GM21723 (cell line): Measurements from ENCODE around the gene ARHGAP9.

Source experiments
- ATAC-seq: cut with Tn5 transposase; IDR thresholded peaks from one replicate; pipeline ENCODE4 v1.9.1; 2021; ENCODE audit warnings: mild to moderate bottlenecking, moderate library complexity; ENCODE audit not compliant: unreplicated experiment

ARHGAP9 gene

DNA sequence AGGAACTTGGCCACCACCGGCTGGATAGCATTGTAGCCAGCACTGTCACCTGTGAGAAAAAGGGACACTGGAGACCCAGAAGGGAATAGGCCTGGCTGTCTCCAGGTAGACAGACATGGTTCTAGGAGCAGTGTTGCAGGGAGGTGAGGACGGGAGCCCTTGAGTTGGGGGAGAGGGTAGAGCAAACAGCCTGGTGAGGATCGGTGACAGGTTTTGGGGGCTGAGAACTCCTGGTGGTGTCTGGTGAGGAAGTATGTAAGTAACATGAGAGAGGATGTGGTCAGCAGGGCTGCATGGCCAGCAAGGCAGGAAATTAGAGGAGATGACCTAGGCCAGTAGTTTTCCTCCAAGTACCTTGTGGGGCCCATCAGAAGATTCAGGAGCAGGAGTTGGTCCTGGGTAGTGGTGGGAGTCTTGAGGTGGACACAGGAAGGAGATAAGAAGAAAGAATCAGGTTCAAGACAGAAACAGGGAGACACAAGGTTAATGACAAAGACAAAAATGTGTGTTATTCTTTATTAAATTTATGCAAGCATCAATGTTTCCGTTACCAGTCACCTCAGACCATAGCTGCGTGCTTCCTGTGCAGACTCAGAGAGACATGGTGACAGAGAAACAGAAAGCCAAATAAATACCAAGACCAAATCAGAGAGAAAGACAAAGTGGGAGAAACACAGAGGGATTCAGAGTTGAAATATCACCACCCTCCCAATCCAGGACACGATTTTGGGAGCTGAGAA lies at the start of gene ARHGAP9:
Gene ARHGAP9 (minus strand): TSS at position 491 of the 740 bp plus-strand sequence. CDS start 460 bp downstream, at position 31.
- ATAC-seq, result peak; percentile 37

- ATAC-seq, result no peak
Measured at GRCh38 chr12:57528831-57529555, 49.3 kb upstream of the ARHGAP9 start.

GRCh38 chr12:57528176-57528575 lies 48.5 kb upstream of the ARHGAP9 start:
- no peak for ATAC-seq

- ATAC-seq, result no peak
Measured at GRCh38 chr12:57527184-57527583, 47.5 kb upstream of the ARHGAP9 start.

DNA sequence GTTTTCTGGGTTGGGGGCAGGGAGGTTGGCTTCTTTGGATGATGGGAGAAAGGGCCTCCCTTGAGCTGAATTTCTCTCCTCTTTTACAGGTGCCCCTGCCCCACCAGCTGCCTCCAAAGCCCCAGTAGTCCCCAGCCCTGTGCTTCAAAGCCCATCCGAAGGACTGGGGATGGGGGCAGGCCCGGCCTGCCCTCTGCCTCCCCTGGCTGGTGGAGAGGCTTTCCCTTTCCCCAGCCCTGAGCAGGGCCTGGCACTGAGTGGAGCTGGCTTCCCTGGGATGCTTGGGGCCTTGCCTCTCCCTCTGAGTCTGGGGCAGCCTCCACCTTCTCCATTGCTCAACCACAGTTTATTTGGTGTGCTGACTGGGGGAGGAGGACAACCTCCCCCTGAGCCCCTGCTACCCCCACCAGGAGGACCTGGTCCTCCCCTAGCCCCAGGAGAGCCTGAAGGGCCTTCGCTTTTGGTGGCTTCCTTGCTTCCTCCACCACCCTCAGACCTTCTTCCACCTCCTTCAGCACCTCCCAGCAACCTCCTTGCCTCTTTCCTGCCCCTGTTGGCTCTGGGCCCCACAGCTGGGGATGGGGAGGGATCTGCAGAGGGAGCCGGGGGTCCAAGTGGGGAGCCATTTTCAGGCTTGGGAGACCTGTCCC lies 46.9 kb upstream of the ARHGAP9 start:
- no peak for ATAC-seq

- ATAC-seq, result no peak
Measured at GRCh38 chr12:57525615-57526383, 46.1 kb upstream of the ARHGAP9 start.

DNA sequence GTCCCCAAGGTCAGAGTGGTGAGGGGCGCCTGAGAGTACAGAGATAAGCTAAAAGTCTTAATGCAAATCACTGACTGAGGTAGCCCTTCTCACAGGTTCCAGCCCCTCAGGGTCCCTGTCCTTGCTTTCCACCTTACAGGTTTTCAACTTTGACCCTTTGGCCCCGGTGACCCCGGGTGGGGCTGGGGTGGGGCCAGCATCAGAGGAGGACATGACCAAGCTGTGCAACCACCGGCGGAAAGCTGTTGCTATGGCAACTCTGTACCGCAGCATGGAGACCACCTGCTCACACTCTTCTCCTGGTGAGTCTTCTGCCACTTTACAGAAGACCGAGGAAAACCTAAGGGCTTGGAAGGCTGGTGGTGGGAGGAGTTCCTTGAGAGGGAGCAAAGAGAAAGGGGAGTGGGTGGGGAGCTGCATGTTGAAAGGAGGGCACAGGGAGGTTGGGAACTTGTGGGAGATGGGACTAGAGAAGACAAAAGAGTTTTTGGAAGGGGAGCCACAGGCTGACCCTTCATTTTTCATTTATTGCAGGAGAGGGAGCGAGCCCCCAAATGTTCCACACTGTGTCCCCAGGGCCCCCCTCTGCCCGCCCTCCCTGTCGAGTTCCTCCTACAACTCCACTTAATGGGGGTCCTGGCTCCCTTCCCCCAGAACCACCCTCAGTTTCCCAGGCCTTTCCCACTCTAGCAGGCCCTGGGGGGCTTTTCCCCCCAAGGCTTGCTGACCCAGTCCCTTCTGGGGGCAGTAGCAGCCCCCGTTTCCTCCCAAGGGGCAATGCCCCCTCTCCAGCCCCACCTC lies 45.3 kb upstream of the ARHGAP9 start:
- no peak for ATAC-seq

DNA sequence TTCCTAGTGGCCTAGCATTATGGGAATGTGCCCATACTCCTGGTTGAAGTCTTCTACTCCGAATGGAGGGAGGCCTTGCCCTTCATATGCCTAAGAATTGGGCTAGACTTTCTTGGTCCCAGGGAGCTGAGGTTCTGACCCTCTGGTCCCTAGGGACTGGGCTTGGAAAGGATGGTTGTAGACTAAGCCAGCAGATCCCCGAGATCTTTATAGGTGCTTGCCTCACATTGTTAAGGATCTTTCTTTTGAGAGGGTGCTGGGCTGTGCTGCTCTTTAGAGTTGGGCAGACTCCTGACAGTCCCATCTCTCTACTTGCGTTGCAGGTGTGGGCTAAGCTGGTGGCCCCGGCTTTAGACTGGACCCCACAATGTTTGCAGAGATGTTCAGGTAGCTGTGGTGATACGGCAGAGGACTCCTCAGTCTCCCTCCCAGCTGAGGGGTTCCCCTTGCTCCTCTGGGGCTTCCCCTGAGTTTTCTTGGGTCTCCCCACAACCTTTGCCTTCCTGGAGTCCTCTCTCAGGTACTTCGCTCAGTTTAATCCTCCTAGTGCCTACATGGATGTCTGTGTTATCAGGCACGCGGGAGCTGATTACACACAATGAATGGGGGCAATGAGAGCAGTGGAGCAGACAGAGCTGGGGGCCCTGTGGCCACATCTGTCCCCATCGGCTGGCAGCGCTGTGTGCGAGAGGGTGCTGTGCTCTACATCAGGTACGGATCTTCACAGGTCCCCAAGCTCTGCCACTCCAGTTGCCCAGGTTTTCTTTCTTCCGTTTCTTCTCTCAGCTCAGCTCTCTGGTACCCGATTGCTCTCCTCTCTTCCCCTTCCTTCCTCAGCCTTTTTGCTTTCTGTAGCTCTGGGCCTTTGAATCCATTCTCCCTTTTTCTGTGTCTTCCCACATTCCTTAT lies 44.3 kb upstream of the ARHGAP9 start:
- ATAC-seq, result no peak

- ATAC-seq, result no peak
Measured at GRCh38 chr12:57522887-57523705, 43.4 kb upstream of the ARHGAP9 start.

DNA sequence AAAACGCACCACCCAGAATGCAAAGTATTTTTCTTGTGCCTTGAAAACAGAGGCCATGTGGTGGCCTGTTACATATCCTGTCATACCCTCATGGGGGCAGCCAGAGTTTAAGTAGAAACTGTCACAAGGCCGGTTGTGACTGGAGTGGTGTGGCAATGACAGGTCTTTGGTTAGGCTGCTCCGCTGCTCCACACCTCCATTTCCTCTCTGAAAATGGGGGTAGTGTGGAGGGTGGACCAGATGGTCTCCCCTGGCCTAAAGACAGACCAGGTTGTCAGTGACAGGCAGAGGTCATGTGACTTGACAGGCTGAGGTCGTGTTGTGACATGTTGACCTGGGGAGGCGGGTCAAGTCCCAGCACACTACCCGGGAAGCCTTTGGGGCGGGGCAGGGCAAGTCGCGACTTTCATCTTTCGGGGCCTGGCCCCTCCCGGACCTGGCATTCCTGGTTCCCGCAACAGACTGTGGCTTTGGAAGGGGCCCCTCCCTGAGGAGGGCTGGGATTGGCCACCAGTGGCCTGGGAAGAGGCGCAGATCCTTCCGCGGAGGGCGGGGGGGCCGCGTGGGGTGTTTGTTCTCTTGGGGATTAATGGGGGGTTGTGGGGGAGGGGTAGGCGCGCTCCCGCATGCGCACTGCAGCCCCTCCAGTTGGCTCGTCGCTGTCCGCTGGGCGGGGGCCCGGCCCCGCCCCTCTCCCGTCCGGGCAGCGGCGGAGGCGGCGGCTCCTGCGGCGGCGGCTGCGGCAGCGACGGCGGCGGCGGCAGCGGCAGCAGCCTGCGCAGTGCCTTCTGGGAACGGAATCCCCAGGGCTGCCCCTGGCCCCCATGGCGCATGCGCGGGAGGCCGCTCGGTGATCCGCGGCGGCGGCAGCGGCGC lies 42.6 kb upstream of the ARHGAP9 start, which contains the start of gene MBD6:
Gene MBD6 (plus strand): TSS at position 814 of the 876 bp plus-strand sequence. CDS start 1,480 bp downstream, outside the sequence.
- ATAC-seq, result peak; percentile 49

DNA sequence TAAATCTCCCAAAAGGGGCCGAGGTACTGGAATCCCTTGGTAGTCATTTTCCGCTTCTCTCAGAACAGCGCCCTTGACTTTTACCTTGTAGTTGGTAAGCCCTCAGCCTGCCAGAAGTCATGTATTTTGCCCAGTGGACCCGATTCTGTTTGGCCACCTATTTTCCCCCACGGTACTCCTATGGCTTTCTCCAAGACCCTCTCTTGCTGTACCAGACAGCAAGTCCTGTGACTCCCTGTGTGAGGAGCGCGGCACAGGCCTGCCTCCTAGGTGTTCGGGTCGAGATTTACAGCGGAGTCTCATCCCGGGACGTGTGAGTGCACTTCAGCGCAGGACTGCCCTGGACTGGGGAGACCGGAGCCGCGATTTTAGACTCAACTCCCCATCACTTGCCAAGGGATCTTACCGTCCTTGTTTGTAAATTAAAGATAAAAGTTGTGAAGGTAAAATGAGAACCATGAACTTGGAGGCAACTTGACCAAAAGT lies 41.9 kb upstream of the ARHGAP9 start:
- ATAC-seq, result no peak

- peak; percentile 66 for ATAC-seq
Measured at GRCh38 chr12:57520053-57520818, 40.6 kb upstream of the ARHGAP9 start, which contains the start of gene DDIT3. DDIT3 (minus strand) TSS chr12:57520514; CDS start chr12:57517406, 3,108 bp downstream.

GRCh38 chr12:57519796-57520052 lies 40.1 kb upstream of the ARHGAP9 start:
- ATAC-seq, result peak; percentile 1

- no peak for ATAC-seq
Measured at GRCh38 chr12:57518920-57519795, 39.5 kb upstream of the ARHGAP9 start.

DNA sequence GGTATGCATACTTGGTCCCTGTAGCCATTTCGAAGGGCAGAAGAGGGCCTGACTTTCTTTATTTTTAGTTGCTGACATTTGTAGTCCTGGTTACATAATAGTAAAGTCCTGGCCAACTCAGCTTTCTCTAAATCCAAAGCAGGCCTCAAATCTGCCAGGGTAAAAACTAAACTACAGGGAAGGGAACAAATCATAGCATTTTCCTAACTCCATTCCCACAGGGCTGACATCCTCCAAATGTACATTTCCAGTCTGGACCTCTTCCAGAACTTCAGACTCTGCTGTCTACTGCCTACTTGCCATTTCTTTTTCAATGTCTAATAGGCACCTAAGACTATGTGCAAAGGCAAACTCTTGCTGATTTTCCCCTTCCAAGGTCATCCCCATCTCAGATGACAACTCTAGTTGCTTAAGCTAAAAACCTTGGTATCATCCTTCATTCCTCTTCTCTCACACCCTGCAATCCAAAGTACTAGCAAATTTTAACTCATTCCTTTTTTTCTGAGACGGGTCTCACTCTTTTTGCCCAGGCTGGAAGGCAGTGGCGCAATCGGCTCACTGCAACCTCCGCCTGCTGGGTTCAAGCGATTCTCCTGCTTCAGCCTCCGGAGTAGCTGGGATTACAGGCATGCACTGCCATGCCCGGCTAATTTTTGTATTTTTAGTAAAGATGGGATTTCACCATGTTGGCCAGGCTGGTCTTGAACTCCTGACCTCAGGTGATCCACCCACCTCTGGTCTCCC lies 38.7 kb upstream of the ARHGAP9 start:
- ATAC-seq, result no peak
